Measurements from ENCODE around the gene HIGD1C.
A peak's percentile ranks its signal among the peaks of the same experiment; 100 is the strongest.

HIGD1C gene

GRCh38 chr12:50934371-50934851 lies 17.9 kb upstream of the HIGD1C start:
- H3K4me3 ChIP-seq (ENCODE audit: low read length): no peak overlapping the region
- DNase-seq (ENCODE audit: low read depth): peak; percentile 30
- TF ChIP-seq CTCF (IDR thresholded peaks at IDR 0.05; ENCODE audit: insufficient read depth, low read depth, low read length, missing control alignments): no peak

- TF ChIP-seq CTCF (IDR thresholded peaks at IDR 0.05; ENCODE audit: insufficient read depth, low read depth, low read length, missing control alignments): no peak
- peak; percentile 36 for DNase-seq (ENCODE audit: low read depth)
Measured at GRCh38 chr12:50934981-50935807, 17.1 kb upstream of the HIGD1C start.

GRCh38 chr12:50936821-50937530 lies 15.4 kb upstream of the HIGD1C start:
- TF ChIP-seq CTCF (IDR thresholded peaks at IDR 0.05; ENCODE audit: insufficient read depth, low read depth, low read length, missing control alignments): no peak
- H3K4me3 ChIP-seq (ENCODE audit: low read length): no peak overlapping the region
- DNase-seq (ENCODE audit: low read depth): no peak

More at GRCh38 chr12:50934981-50935807, 17.1 kb upstream of the HIGD1C start:
- no peak overlapping the region for H3K4me3 ChIP-seq (ENCODE audit: low read length)

- no peak for TF ChIP-seq CTCF (IDR thresholded peaks at IDR 0.05; ENCODE audit: insufficient read depth, low read depth, low read length, missing control alignments)
- no peak overlapping the region for H3K4me3 ChIP-seq (ENCODE audit: low read length)
- no peak for DNase-seq (ENCODE audit: low read depth)
Measured at GRCh38 chr12:50937653-50938052, 14.7 kb upstream of the HIGD1C start.

GRCh38 chr12:50947933-50948626 lies 4.3 kb upstream of the HIGD1C start:
- H3K4me3 ChIP-seq (ENCODE audit: low read length): no peak overlapping the region
- DNase-seq (ENCODE audit: low read depth): no peak
- TF ChIP-seq CTCF (IDR thresholded peaks at IDR 0.05; ENCODE audit: insufficient read depth, low read depth, low read length, missing control alignments): no peak

GRCh38 chr12:50948798-50949197 lies 3.5 kb upstream of the HIGD1C start:
- no peak for TF ChIP-seq CTCF (IDR thresholded peaks at IDR 0.05; ENCODE audit: insufficient read depth, low read depth, low read length, missing control alignments)
- no peak overlapping the region for H3K4me3 ChIP-seq (ENCODE audit: low read length)
- DNase-seq (ENCODE audit: low read depth): no peak
